Neural progenitor cell (in vitro differentiated cells): ENCODE measurements around the gene SLC12A6. TPM values are rescaled to one million over a fixed set of nuclear protein-coding genes. Genes with fewer than 3 reads are reported as not detected.

Experiments used
- DNase-seq: peaks from one replicate; pipeline ENCODE4 v3.0.0-alpha.2; 2016; ENCODE audit warnings: low spot score
- H2AFZ ChIP-seq: fragments of 200-600 bp; sonication (generic); replicated peaks from 2 replicates; pipeline ENCODE4 v1.6.1; 2016; ENCODE audit warnings: antibody characterized with exemption
- H3F3A ChIP-seq: fragments of 200-600 bp; sonication (generic); 2 replicates; pipeline ENCODE4 v1.6.1; 2016; ENCODE audit warnings: antibody characterized with exemption, low read depth
- H3K27ac ChIP-seq: fragments of 200-600 bp; sonication (generic); 2 replicates; pipeline ENCODE4 v1.5.1; 2016; ENCODE audit warnings: mild to moderate bottlenecking
- H3K27me3 ChIP-seq: fragments of 200-600 bp; sonication (generic); 2 replicates; pipeline ENCODE4 v1.6.1; 2016; ENCODE audit warnings: mild to moderate bottlenecking, moderate library complexity
- H3K36me3 ChIP-seq: fragments of 200-600 bp; sonication (generic); 2 replicates; pipeline ENCODE4 v1.5.1; 2016
- H3K4me1 ChIP-seq: fragments of 200-600 bp; sonication (generic); 2 replicates; pipeline ENCODE4 v1.6.1; 2016; ENCODE audit warnings: mixed run types
- H3K4me2 ChIP-seq: fragments of 200-600 bp; sonication (generic); 2 replicates; pipeline ENCODE4 v1.6.1; 2016
- H3K4me3 ChIP-seq: fragments of 200-600 bp; sonication (generic); 2 replicates; pipeline ENCODE4 v1.5.1; 2016
- H3K79me2 ChIP-seq: fragments of 200-600 bp; sonication (generic); 2 replicates; pipeline ENCODE4 v1.6.1; 2016; ENCODE audit warnings: low read depth
- H3K9ac ChIP-seq: fragments of 200-600 bp; sonication (generic); 2 replicates; pipeline ENCODE4 v1.6.1; 2016
- H3K9me3 ChIP-seq: fragments of 200-600 bp; sonication (generic); 2 replicates; pipeline ENCODE4 v1.5.1; 2016; ENCODE audit warnings: low read depth
- H4K20me1 ChIP-seq: fragments of 200-600 bp; sonication (generic); 2 replicates; pipeline ENCODE4 v1.6.1; 2016; ENCODE audit warnings: low read depth
- H3K27ac Mint-ChIP-seq: 3 replicates; pipeline ENCODE4 v1.8.0; 2021; ENCODE audit warnings: mixed read lengths
- H3K27me3 Mint-ChIP-seq: 2 replicates; pipeline ENCODE4 v1.8.0; 2022; ENCODE audit warnings: low read depth, mild to moderate bottlenecking, inconsistent platforms, moderate library complexity, mixed read lengths; ENCODE audit not compliant: insufficient read depth
- H3K36me3 Mint-ChIP-seq: 3 replicates; pipeline ENCODE4 v1.8.0; 2021; ENCODE audit warnings: mixed read lengths
- H3K4me1 Mint-ChIP-seq: 3 replicates; pipeline ENCODE4 v1.8.0; 2021; ENCODE audit warnings: mixed read lengths
- H3K4me3 Mint-ChIP-seq: 3 replicates; pipeline ENCODE4 v1.8.0; 2021; ENCODE audit warnings: mild to moderate bottlenecking, moderate library complexity, mixed read lengths
- H3K9me3 Mint-ChIP-seq: 3 replicates; pipeline ENCODE4 v1.8.0; 2020; ENCODE audit warnings: mixed read lengths
- CTCF ChIP-seq: fragments of 200-600 bp; sonication (generic); IDR thresholded peaks from 2 replicates; pipeline ENCODE4 v1.5.1; 2017; ENCODE audit warnings: antibody characterized with exemption, mild to moderate bottlenecking
- EZH2 ChIP-seq: fragments of 200-600 bp; sonication (generic); IDR thresholded peaks from 2 replicates; pipeline ENCODE4 v1.6.1; 2017; ENCODE audit warnings: antibody characterized with exemption, mild to moderate bottlenecking, moderate library complexity
- EZH2phosphoT487 ChIP-seq: fragments of 200-600 bp; sonication (generic); IDR thresholded peaks from 2 replicates; pipeline ENCODE4 v1.6.1; 2017; ENCODE audit warnings: antibody characterized with exemption
- total RNA-seq: library from RNA; depleted of rRNA; stranded (reverse); fragments of >200 nt; gene quantifications from 2 replicates; pipeline ENCODE4 v1.2.3, GENCODE V29; 2015; ENCODE audit warnings: low replicate concordance

Gene SLC12A6
- total RNA-seq, 1 donor from 2014 or later: 17.7 TPM

GRCh38 chr15:34223904-34224596 lies 113.5 kb downstream of the SLC12A6 start:
- Histone ChIP-seq H3K79me2 (peaks cover 33% of the 10 kb centered on the region), H3K27ac (peak overlapping the region; percentile 80), H3K4me1 (peaks cover 9% of the 10 kb centered on the region), H3K4me2 (peak overlapping the region; percentile 96), H3K4me3 (peak overlapping the region; percentile 96), H3K9ac (peak overlapping the region; percentile 97), H3K9me3 (no peaks in the 10 kb centered on the region), H4K20me1 (no peaks in the 10 kb centered on the region), H3K36me3 (no peaks in the 10 kb centered on the region), H3K27me3 (no peaks in the 10 kb centered on the region), H2AFZ (peak overlapping the region; percentile 90), H3F3A (peaks cover 5% of the 10 kb centered on the region)
- TF ChIP-seq CTCF (no peak), EZH2 (no peak), EZH2phosphoT487 (no peak)
- Mint-ChIP-seq H3K4me3 (peak overlapping the region; percentile 98), H3K27me3 (peaks cover 2% of the 10 kb centered on the region), H3K27ac (peak overlapping the region; percentile 81), H3K9me3 (no peaks in the 10 kb centered on the region), H3K36me3 (peaks cover 7% of the 10 kb centered on the region), H3K4me1 (peaks cover 21% of the 10 kb centered on the region)
- DNase-seq: peak; percentile 17

GRCh38 chr15:34217587-34218225 lies 119.9 kb downstream of the SLC12A6 start:
- H4K20me1 ChIP-seq: no peaks in the 10 kb centered on the region
- H3K9ac ChIP-seq: no peak overlapping the region
- TF ChIP-seq EZH2phosphoT487 (no peak), EZH2 (no peak), CTCF (no peak)
- Mint-ChIP-seq H3K4me1 (no peaks in the 10 kb centered on the region), H3K9me3 (no peaks in the 10 kb centered on the region), H3K4me3 (no peak overlapping the region), H3K36me3 (no peaks in the 10 kb centered on the region), H3K27me3 (no peaks in the 10 kb centered on the region), H3K27ac (no peak overlapping the region)
- H3K27ac ChIP-seq: no peak overlapping the region
- H3F3A ChIP-seq: no peaks in the 10 kb centered on the region
- DNase-seq: no peak
- no peaks in the 10 kb centered on the region for H3K27me3 ChIP-seq
- H3K9me3 ChIP-seq: no peaks in the 10 kb centered on the region
- no peaks in the 10 kb centered on the region for H3K36me3 ChIP-seq
- no peak overlapping the region for H2AFZ ChIP-seq
- no peak overlapping the region for H3K4me2 ChIP-seq
- H3K4me3 ChIP-seq: no peak overlapping the region
- peaks cover 4% of the 10 kb centered on the region for H3K4me1 ChIP-seq
- H3K79me2 ChIP-seq: no peaks in the 10 kb centered on the region

- Histone ChIP-seq H3K79me2 (no peaks in the 10 kb centered on the region), H3K27ac (no peak overlapping the region), H3F3A (no peaks in the 10 kb centered on the region), H4K20me1 (no peaks in the 10 kb centered on the region), H2AFZ (no peak overlapping the region), H3K4me2 (no peak overlapping the region), H3K36me3 (no peaks in the 10 kb centered on the region), H3K4me3 (no peak overlapping the region), H3K9me3 (no peaks in the 10 kb centered on the region), H3K9ac (no peak overlapping the region), H3K27me3 (no peaks in the 10 kb centered on the region), H3K4me1 (peaks cover 4% of the 10 kb centered on the region)
- Mint-ChIP-seq H3K4me1 (no peaks in the 10 kb centered on the region), H3K36me3 (no peaks in the 10 kb centered on the region), H3K9me3 (no peaks in the 10 kb centered on the region), H3K4me3 (no peak overlapping the region), H3K27ac (no peak overlapping the region), H3K27me3 (no peaks in the 10 kb centered on the region)
- TF ChIP-seq CTCF (no peak), EZH2phosphoT487 (no peak), EZH2 (no peak)
- DNase-seq: no peak
Measured at GRCh38 chr15:34216527-34217270, 120.9 kb downstream of the SLC12A6 start.
